ENCODE results near the gene SV2C. TPM values are rescaled to one million over a fixed set of nuclear protein-coding genes. Genes with fewer than 3 reads are reported as not detected.

The SV2C gene
- total RNA-seq, 1 experiment from 2014 or later = 0.09 TPM

DNA sequence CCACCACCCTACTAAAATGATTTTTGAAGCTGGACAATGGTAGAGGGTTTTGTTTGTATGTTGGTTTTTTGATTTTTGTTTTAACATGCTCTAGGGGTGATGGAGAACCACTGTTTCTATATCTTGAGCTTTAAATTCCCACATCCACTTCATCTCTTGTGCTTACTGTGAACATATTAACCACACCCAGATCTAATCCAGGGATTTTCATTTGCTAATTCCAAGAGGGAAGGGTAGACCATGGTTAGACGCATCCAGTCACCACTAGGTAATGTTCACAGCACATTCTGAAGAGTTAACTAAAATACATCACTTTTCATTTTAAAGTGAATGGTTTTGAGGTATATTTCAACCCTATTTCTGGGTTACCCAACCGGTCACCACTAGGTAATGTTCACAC, 283.4 kb downstream of the SV2C start:
- no peak for TF ChIP-seq ZNF121 (CRISPR knock-in tag; IDR thresholded peaks at IDR 0.05)
- TF ChIP-seq ZNF396 (CRISPR knock-in tag; IDR thresholded peaks at IDR 0.05; ENCODE audit: borderline replicate concordance) = no peak
- TF ChIP-seq ZNF671 (CRISPR knock-in tag; IDR thresholded peaks at IDR 0.05) = no peak
- no peak for TF ChIP-seq GRHL2 (CRISPR knock-in tag; IDR thresholded peaks at IDR 0.05; ENCODE audit: insufficient replicate concordance, severe bottlenecking)
- TF ChIP-seq SP1 (CRISPR knock-in tag; conservative IDR thresholded peaks at IDR 0.05) = no peak
- no peak for TF ChIP-seq ARID4B (CRISPR knock-in tag; IDR thresholded peaks at IDR 0.05; ENCODE audit: borderline replicate concordance)
- TF ChIP-seq HMGXB4 (CRISPR knock-in tag; IDR thresholded peaks at IDR 0.05) = no peak
- no peak for TF ChIP-seq SMAD3 (CRISPR knock-in tag; IDR thresholded peaks at IDR 0.05; ENCODE audit: borderline replicate concordance)
- no peak for TF ChIP-seq TP53 (CRISPR knock-in tag; IDR thresholded peaks at IDR 0.05)
- TF ChIP-seq NR3C1 (CRISPR knock-in tag; conservative IDR thresholded peaks at IDR 0.05; ENCODE audit: low read depth) = no peak
- TF ChIP-seq, protein P1, sequence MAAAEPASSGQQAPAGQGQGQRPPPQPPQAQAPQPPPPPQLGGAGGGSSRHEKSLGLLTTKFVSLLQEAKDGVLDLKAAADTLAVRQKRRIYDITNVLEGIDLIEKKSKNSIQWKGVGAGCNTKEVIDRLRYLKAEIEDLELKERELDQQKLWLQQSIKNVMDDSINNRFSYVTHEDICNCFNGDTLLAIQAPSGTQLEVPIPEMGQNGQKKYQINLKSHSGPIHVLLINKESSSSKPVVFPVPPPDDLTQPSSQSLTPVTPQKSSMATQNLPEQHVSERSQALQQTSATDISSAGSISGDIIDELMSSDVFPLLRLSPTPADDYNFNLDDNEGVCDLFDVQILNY (CRISPR knock-in tag; IDR thresholded peaks at IDR 0.05) = no peak
- TF ChIP-seq NFATC4 (CRISPR knock-in tag; IDR thresholded peaks at IDR 0.05) = no peak
- TF ChIP-seq RELA (CRISPR knock-in tag; IDR thresholded peaks at IDR 0.05; ENCODE audit: borderline replicate concordance) = no peak
- no peak for TF ChIP-seq HMGA2 (CRISPR knock-in tag; IDR thresholded peaks at IDR 0.05)
- ATAC-seq (no peak), DNase-seq (ENCODE audit: low spot score) (no peak)
- ChIA-PET CTCF (interaction anchor here (0.5 to 1.0 kb wide), 3 partner anchors 57 to 1440 kb away, joined by 3 to 4 read pairs (median 3); no protein-coding TSS in a partner anchor), POLR2A (no interaction called here)
- Mint-ChIP-seq H3K9me3 (peaks cover 8% of the 10 kb centered on the region; the same call in 1 of the 2 replicates), H3K4me1 (peaks cover 21% of the 10 kb centered on the region), H3K27me3 (ENCODE audit: low read depth) (no peaks in the 10 kb centered on the region), H3K36me3 (peaks cover 4% of the 10 kb centered on the region), H3K4me3 (no peak overlapping the region), H3K27ac (no peak overlapping the region)

DNA sequence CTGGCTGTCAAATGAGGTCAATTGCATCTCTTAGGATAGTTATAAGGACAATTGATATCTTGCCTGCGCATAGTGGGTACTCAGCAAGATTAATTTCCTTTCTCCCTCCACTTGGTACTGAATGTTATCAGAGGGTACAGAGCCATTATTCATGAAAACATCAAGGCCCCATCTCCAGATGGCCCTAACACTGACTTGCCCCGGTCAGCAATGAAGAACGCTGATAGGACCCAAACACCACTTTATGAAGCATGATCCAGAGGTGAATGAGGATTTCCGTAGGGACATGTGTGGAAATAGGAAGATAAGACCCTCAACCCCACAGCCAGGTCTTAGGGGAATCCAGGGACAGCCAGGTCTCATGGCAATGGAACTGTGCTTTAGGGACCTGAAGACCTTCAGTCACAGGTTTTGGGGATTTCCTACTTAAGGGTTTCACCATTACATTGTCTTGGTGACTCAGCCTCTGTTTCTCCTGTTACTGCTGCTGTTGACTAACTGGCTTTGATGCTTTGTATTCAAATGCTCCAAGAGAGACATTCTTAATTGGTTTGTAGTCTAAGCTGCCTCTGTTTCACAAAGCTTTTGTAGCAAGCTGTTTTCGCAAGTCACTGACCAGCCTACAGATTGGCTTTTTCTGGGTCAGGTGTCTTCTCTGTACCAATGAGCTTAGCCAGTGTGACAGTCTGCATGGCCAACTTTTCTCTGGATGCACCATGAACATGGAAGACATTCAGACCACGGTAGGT, 284.6 kb downstream of the SV2C start:
- DNase-seq (ENCODE audit: low spot score) (no peak), ATAC-seq (no peak)
- Mint-ChIP-seq H3K27me3 (ENCODE audit: low read depth) (no peaks in the 10 kb centered on the region), H3K4me1 (peaks cover 27% of the 10 kb centered on the region), H3K36me3 (peaks cover 4% of the 10 kb centered on the region), H3K27ac (no peak overlapping the region), H3K4me3 (no peak overlapping the region), H3K9me3 (peaks cover 8% of the 10 kb centered on the region; the same call in 1 of the 2 replicates)
- no peak for TF ChIP-seq PRRX2 (CRISPR knock-in tag; IDR thresholded peaks at IDR 0.05)
- no peak for TF ChIP-seq GABPB1 (CRISPR knock-in tag; IDR thresholded peaks at IDR 0.05)
- TF ChIP-seq ZNF425 (CRISPR knock-in tag; conservative IDR thresholded peaks at IDR 0.05) = no peak
- CTCF ChIA-PET = no interaction called here
- POLR2A ChIA-PET = no interaction called here
